HFF-Myc (cell line): ENCODE data around the gene MSX2.
A peak's percentile ranks its signal among the peaks of the same experiment; 100 is the strongest.

Source experiments
- DNase-seq: peaks from one replicate; pipeline ENCODE4 v3.0.0-alpha.2; 2011; ENCODE audit warnings: low read depth; ENCODE audit errors: extremely low read depth
- H3K4me3 ChIP-seq: replicated peaks from 2 replicates; pipeline ENCODE4 v1.5.1; 2011; ENCODE audit warnings: low read depth, mild to moderate bottlenecking, control low read depth, low read length
- TF ChIP-seq, protein P1 (sequence below): IDR thresholded peaks from 2 replicates; pipeline ENCODE4 v1.5.1; 2012; ENCODE audit warnings: mild to moderate bottlenecking, low read depth, low read length, control low read depth; ENCODE audit errors: missing control alignments

MSX2 gene

DNA sequence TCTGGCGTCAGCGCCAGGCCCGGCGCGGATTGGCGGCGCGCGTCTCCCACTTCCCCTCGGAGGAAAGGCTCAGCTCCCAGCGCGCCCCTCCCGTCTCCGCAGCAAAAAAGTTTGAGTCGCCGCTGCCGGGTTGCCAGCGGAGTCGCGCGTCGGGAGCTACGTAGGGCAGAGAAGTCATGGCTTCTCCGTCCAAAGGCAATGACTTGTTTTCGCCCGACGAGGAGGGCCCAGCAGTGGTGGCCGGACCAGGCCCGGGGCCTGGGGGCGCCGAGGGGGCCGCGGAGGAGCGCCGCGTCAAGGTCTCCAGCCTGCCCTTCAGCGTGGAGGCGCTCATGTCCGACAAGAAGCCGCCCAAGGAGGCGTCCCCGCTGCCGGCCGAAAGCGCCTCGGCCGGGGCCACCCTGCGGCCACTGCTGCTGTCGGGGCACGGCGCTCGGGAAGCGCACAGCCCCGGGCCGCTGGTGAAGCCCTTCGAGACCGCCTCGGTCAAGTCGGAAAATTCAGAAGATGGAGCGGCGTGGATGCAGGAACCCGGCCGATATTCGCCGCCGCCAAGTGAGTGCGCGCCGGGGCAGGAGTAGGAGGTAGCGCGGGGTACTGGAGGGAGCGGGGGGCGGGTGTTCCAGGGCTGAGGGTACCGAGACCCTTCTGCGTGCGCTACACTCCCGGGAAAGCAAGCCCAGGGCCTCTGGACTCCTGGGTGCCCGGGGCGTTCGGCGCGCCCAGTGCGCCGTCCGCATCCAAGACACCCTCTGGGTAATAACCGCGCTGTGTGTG, at the start of gene MSX2:
TSS of gene MSX2 (plus strand) at position 99 of the 777 bp plus-strand sequence. CDS start at position 177, 78 bp downstream.
- H3K4me3 ChIP-seq = peak within 1 kb of the TSS; percentile 61
- DNase-seq = peak; percentile 32
- TF ChIP-seq, protein P1, sequence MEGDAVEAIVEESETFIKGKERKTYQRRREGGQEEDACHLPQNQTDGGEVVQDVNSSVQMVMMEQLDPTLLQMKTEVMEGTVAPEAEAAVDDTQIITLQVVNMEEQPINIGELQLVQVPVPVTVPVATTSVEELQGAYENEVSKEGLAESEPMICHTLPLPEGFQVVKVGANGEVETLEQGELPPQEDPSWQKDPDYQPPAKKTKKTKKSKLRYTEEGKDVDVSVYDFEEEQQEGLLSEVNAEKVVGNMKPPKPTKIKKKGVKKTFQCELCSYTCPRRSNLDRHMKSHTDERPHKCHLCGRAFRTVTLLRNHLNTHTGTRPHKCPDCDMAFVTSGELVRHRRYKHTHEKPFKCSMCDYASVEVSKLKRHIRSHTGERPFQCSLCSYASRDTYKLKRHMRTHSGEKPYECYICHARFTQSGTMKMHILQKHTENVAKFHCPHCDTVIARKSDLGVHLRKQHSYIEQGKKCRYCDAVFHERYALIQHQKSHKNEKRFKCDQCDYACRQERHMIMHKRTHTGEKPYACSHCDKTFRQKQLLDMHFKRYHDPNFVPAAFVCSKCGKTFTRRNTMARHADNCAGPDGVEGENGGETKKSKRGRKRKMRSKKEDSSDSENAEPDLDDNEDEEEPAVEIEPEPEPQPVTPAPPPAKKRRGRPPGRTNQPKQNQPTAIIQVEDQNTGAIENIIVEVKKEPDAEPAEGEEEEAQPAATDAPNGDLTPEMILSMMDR = no peak

- TF ChIP-seq, protein P1 = no peak
- H3K4me3 ChIP-seq = no peak overlapping the region
- DNase-seq = no peak
Observed at GRCh38 chr5:174675110-174675509, 49.3 kb upstream of the MSX2 start.

GRCh38 chr5:174675916-174676315, 48.5 kb upstream of the MSX2 start:
- TF ChIP-seq, protein P1 = no peak
- no peak overlapping the region for H3K4me3 ChIP-seq
- DNase-seq = no peak

DNA sequence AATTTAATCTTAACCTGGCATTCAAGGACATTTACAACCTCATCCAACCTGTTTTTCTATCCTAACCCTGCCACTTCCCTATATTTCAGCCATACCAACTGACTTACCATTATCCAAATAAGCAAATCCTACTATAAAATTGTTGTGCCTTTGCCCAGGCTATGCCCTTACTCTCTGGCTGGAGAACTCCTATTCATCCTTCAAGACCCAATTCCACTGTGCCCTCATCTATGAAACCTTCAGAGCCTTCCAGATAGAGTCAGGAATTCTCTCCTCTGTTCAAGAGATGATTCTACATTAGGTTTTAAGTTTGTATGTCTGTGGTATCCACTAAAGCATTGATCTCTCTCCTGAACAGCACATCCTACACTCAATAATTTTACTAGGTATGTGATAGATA, 46.3 kb upstream of the MSX2 start:
- TF ChIP-seq, protein P1 = no peak
- no peak for DNase-seq
- H3K4me3 ChIP-seq = no peak overlapping the region

DNA sequence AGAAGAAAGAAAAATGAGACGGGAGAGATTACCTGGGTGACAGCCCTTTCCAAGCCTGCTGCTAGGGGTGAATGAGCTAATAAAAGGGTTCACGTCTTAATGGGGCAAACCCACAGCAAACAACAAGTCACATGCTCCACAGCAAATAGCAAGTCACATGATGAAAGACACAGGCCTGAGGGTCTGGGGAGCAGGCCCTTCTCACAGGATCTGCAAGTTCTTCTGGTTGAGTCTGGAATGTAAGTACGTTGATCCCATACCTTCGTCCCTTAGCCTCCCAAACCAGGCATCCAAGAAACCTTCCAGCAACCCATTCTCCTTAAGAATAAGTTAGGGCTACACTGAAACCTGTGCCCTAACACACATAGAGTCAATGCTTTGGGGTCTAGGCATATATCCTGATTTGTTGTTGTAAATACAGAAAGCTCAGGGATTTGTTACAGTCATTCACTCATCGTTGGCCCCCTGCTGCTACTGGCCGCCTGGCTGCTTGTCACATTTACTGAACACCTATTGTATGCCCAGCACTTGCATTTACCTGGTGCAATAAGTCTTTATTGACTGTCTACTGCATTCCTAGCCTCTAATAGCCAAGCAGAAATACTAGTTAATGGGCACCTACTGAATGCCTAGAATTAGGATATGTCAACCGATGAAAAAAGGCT, 43.3 kb upstream of the MSX2 start:
- H3K4me3 ChIP-seq = no peak overlapping the region
- TF ChIP-seq, protein P1 = no peak
- DNase-seq = no peak

GRCh38 chr5:174687503-174687902, 36.9 kb upstream of the MSX2 start:
- TF ChIP-seq, protein P1 = no peak
- no peak for DNase-seq
- H3K4me3 ChIP-seq = no peak overlapping the region
